IgD-negative memory B cell (primary cell): ENCODE data around the gene HINFP. TPM values are rescaled to one million over a fixed set of nuclear protein-coding genes. Genes with fewer than 3 reads are reported as not detected.

Source experiments
- H3K27ac Mint-ChIP-seq, 3 donors: one replicate each; pipeline ENCODE4 v1.8.0; 2020 to 2022; ENCODE audit warnings: mild to moderate bottlenecking in 3 of 3, mixed read lengths in 3 of 3, moderate library complexity in 1 of 3
- H3K27me3 Mint-ChIP-seq: one replicate; pipeline ENCODE4 v1.8.0; 2021; ENCODE audit warnings: mixed read lengths
- H3K36me3 Mint-ChIP-seq: one replicate; pipeline ENCODE4 v1.8.0; 2020; ENCODE audit warnings: mild to moderate bottlenecking, mixed read lengths
- H3K4me1 Mint-ChIP-seq, 3 donors: one replicate each; pipeline ENCODE4 v1.8.0; 2020 to 2022; ENCODE audit warnings: mixed read lengths in 3 of 3, mild to moderate bottlenecking in 1 of 3
- H3K4me3 Mint-ChIP-seq, 4 donors: one replicate each; pipeline ENCODE4 v1.8.0; 2020 to 2022; ENCODE audit warnings: mild to moderate bottlenecking in 4 of 4, mixed read lengths in 4 of 4, moderate library complexity in 3 of 4
- H3K9me3 Mint-ChIP-seq, 3 donors: one replicate each; pipeline ENCODE4 v1.8.0; 2020 to 2021; ENCODE audit warnings: mixed read lengths in 3 of 3, mild to moderate bottlenecking in 1 of 3
- polyA plus RNA-seq: library from polyadenylated mRNA; unstranded; fragments of 300-500 nt; fragmentation: Illumina TruSeq; gene quantifications from one replicate; pipeline ENCODE4 v1.2.3, GENCODE V29; 2021

Gene HINFP
- 12.9 TPM for polyA plus RNA-seq

GRCh38 chr11:119121008-119121810 is at the start of gene HINFP:
Gene HINFP, plus strand, starts transcription at chr11:119121580. Its CDS starts 5,365 bp downstream, at chr11:119126945.
- H3K4me1 Mint-ChIP-seq = peaks cover 21 to 22% (median 22%) of the 10 kb centered on the region in 3 donors
- H3K27me3 Mint-ChIP-seq = no peaks in the 10 kb centered on the region
- H3K27ac Mint-ChIP-seq = peak within 1 kb of the TSS; percentile 90 to 98 (median 94)
- peak within 1 kb of the TSS; percentile 91 to 98 (median 96) for H3K4me3 Mint-ChIP-seq
- peaks cover 3% of the 10 kb centered on the region for H3K36me3 Mint-ChIP-seq
- H3K9me3 Mint-ChIP-seq = no peaks in the 10 kb centered on the region

DNA sequence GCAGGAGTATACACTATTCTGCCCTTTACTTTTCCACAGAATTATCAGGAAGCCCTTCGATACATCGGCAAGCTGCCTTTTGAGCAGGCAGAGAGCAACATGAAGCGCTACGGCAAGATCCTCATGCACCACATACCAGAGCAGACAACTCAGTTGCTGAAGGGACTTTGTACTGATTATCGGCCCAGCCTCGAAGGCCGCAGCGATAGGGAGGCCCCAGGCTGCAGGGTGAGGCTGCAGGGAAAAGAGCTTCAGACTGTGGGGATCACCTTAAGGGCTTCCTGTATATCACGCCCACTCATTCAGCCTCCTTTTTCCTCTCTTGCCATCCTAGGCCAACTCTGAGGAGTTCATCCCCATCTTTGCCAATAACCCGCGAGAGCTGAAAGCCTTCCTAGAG is 43.5 kb upstream of the HINFP start:
- Mint-ChIP-seq H3K36me3 (peaks cover 4% of the 10 kb centered on the region), H3K4me3 (no peak overlapping the region)

GRCh38 chr11:119078675-119079420 is 42.5 kb upstream of the HINFP start:
- Mint-ChIP-seq H3K27me3 (no peaks in the 10 kb centered on the region), H3K4me1 (peaks cover 0 to 1% (median 1%) of the 10 kb centered on the region in 3 donors), H3K9me3 (no peaks in the 10 kb centered on the region), H3K36me3 (peaks cover 2% of the 10 kb centered on the region), H3K27ac (no peak overlapping the region), H3K4me3 (peak overlapping the region in 2 of 4 donors; percentile 8 to 20)

More for the DNA sequence above, 43.5 kb upstream of the HINFP start:
- no peaks in the 10 kb centered on the region for H3K9me3 Mint-ChIP-seq
- H3K27ac Mint-ChIP-seq = no peak overlapping the region
- H3K27me3 Mint-ChIP-seq = no peaks in the 10 kb centered on the region
- H3K4me1 Mint-ChIP-seq = peaks cover 0 to 2% (median 1%) of the 10 kb centered on the region in 3 donors

- Mint-ChIP-seq H3K9me3 (no peaks in the 10 kb centered on the region), H3K36me3 (peaks cover 2% of the 10 kb centered on the region), H3K4me1 (peaks cover 11 to 16% (median 12%) of the 10 kb centered on the region in 3 donors), H3K27ac (peak overlapping the region in 1 of 3 donors; percentile 70), H3K27me3 (no peaks in the 10 kb centered on the region), H3K4me3 (peak overlapping the region in 2 of 4 donors; percentile 20 to 35)
Observed at GRCh38 chr11:119081682-119082260, 39.6 kb upstream of the HINFP start.

GRCh38 chr11:119084663-119085436 is 36.5 kb upstream of the HINFP start, which contains the start of gene HMBS:
Gene HMBS, plus strand, starts transcription at chr11:119084881. Its CDS starts 153 bp downstream, at chr11:119085034.
- no peaks in the 10 kb centered on the region for H3K27me3 Mint-ChIP-seq
- no peaks in the 10 kb centered on the region for H3K36me3 Mint-ChIP-seq
- H3K27ac Mint-ChIP-seq = peak within 1 kb of the TSS; percentile 92 to 97 (median 96)
- H3K9me3 Mint-ChIP-seq = no peaks in the 10 kb centered on the region
- peaks cover 15 to 16% (median 16%) of the 10 kb centered on the region in 3 donors for H3K4me1 Mint-ChIP-seq
- peak within 1 kb of the TSS; percentile 91 to 98 (median 97) for H3K4me3 Mint-ChIP-seq

- Mint-ChIP-seq H3K9me3 (no peaks in the 10 kb centered on the region), H3K27ac (peak overlapping the region; percentile 92 to 97 (median 96)), H3K4me1 (peaks cover 19 to 20% (median 20%) of the 10 kb centered on the region in 3 donors), H3K36me3 (no peaks in the 10 kb centered on the region), H3K27me3 (no peaks in the 10 kb centered on the region), H3K4me3 (peak overlapping the region; percentile 91 to 98 (median 97))
Observed at GRCh38 chr11:119085437-119085847, 35.9 kb upstream of the HINFP start.

- Mint-ChIP-seq H3K27me3 (no peaks in the 10 kb centered on the region), H3K9me3 (no peaks in the 10 kb centered on the region), H3K27ac (peak overlapping the region in 1 of 3 donors; percentile 31), H3K4me3 (peak overlapping the region in 2 of 4 donors; percentile 54 to 55), H3K4me1 (peaks cover 18 to 22% (median 20%) of the 10 kb centered on the region in 3 donors), H3K36me3 (no peaks in the 10 kb centered on the region)
Observed at GRCh38 chr11:119087123-119087522, 34.3 kb upstream of the HINFP start.

GRCh38 chr11:119087747-119088241 is 33.6 kb upstream of the HINFP start:
- Mint-ChIP-seq H3K4me1 (peaks cover 18 to 24% (median 20%) of the 10 kb centered on the region in 3 donors), H3K27ac (peak overlapping the region in 1 of 3 donors; percentile 61), H3K36me3 (no peaks in the 10 kb centered on the region), H3K4me3 (peak overlapping the region in 1 of 4 donors; percentile 54), H3K9me3 (no peaks in the 10 kb centered on the region), H3K27me3 (no peaks in the 10 kb centered on the region)

GRCh38 chr11:119088406-119088805 is 33.0 kb upstream of the HINFP start:
- no peaks in the 10 kb centered on the region for H3K27me3 Mint-ChIP-seq
- no peaks in the 10 kb centered on the region for H3K9me3 Mint-ChIP-seq
- H3K36me3 Mint-ChIP-seq = no peaks in the 10 kb centered on the region
- H3K4me3 Mint-ChIP-seq = peak overlapping the region in 1 of 4 donors; percentile 54
- peaks cover 20 to 25% (median 20%) of the 10 kb centered on the region in 3 donors for H3K4me1 Mint-ChIP-seq
- H3K27ac Mint-ChIP-seq = peak overlapping the region in 1 of 3 donors; percentile 61

- peak overlapping the region in 1 of 3 donors; percentile 61 for H3K27ac Mint-ChIP-seq
- H3K36me3 Mint-ChIP-seq = no peaks in the 10 kb centered on the region
- peak overlapping the region in 1 of 4 donors; percentile 44 for H3K4me3 Mint-ChIP-seq
- no peaks in the 10 kb centered on the region for H3K27me3 Mint-ChIP-seq
- H3K4me1 Mint-ChIP-seq = peaks cover 25 to 27% (median 26%) of the 10 kb centered on the region in 3 donors
- no peaks in the 10 kb centered on the region for H3K9me3 Mint-ChIP-seq
Observed at GRCh38 chr11:119089319-119089718, 32.1 kb upstream of the HINFP start.

GRCh38 chr11:119091178-119091577 is 30.2 kb upstream of the HINFP start:
- Mint-ChIP-seq H3K36me3 (no peaks in the 10 kb centered on the region), H3K4me3 (peak overlapping the region in 1 of 4 donors; percentile 35), H3K27ac (no peak overlapping the region), H3K27me3 (peaks cover 2% of the 10 kb centered on the region), H3K9me3 (no peaks in the 10 kb centered on the region), H3K4me1 (peaks cover 15 to 22% (median 18%) of the 10 kb centered on the region in 3 donors)

DNA sequence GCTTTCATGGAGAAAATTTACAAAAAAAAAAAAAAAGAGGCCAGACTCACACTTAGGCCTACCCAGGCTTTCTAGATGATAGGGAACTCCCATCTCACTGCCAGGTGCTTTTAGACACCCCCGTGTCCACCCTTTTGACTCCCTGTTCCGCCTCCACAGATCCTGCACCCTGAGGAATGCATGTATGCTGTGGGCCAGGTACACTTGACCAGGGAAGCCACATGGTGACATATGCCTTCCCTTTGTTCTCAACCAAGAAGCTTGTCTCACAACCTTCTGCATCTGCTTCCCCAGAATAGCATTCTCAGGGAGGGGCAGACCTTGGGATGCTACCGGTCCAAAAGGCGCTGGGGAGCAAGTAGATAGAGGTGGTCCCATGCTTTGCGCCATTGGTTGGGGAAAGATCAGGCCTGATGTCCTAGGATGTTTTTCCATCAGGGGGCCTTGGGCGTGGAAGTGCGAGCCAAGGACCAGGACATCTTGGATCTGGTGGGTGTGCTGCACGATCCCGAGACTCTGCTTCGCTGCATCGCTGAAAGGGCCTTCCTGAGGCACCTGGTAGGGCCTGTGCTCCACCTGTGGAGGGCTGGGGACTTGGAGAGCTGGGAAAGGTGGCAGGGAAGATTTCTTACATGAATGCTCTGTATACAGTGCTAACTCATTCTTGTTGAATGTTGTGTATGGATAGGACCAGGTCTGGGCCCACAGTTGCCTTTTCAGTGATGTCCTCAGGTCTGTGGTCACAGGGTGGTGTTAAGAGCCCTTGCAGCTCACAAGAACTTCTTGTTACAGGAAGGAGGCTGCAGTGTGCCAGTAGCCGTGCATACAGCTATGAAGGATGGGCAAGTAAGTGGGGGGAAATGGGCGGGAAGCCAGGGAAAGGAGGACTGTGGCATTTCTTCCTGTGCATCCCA is 29.2 kb upstream of the HINFP start:
- peaks cover 19 to 26% (median 23%) of the 10 kb centered on the region in 3 donors for H3K4me1 Mint-ChIP-seq
- peaks cover 2% of the 10 kb centered on the region for H3K27me3 Mint-ChIP-seq
- no peaks in the 10 kb centered on the region for H3K9me3 Mint-ChIP-seq
- peak overlapping the region in 1 of 3 donors; percentile 88 for H3K27ac Mint-ChIP-seq
- no peaks in the 10 kb centered on the region for H3K36me3 Mint-ChIP-seq
- peak overlapping the region in 1 of 4 donors; percentile 81 for H3K4me3 Mint-ChIP-seq
